IMR-90 (cell line): ENCODE results near the gene RNF151. TPM values are rescaled to one million over a fixed set of nuclear protein-coding genes. Genes with fewer than 3 reads are reported as not detected.
"Not testable (repeated sequence)": the region's sequence is repeated elsewhere in the genome, so short reads cannot be mapped to it uniquely, and the experiment has no call there.

Source experiments
- ATAC-seq: fragments of 200-7000 bp; cut with Tn5 transposase; 2 replicates; pipeline ENCODE4 v1.9.1; 2020; ENCODE audit warnings: low read depth, mild to moderate bottlenecking, moderate library complexity
- BruUV-seq: library from RNA; stranded (reverse); fragments of 400-500 nt; replicated peaks from 2 replicates; lab custom pipeline; 2021; lab: Mats Ljungman, UMichigan
- CTCF ChIA-PET: fragments of 300-600 bp; formaldehyde crosslinking; extraction: SDS; loops from one replicate; lab custom pipeline; 2021; ENCODE audit warnings: antibody characterized with exemption; lab: Yijun Ruan, JAX
- POLR2A ChIA-PET: fragments of 300-600 bp; sonication (Branson Sonifier 250); formaldehyde crosslinking; loops from one replicate; lab custom pipeline; 2022; ENCODE audit warnings: antibody characterized with exemption; ENCODE audit not compliant: unreplicated experiment; lab: Charles Lee
- DNase-seq: peaks from one replicate; pipeline ENCODE4 v3.0.0; 2013
- H2AFZ ChIP-seq: replicated peaks from 2 replicates; pipeline ENCODE3; 2013; ENCODE audit warnings: low read length, mild to moderate bottlenecking; ENCODE audit not compliant: poor library complexity
- H2AK5ac ChIP-seq: 2 replicates; pipeline ENCODE4 v1.6.1; 2013; ENCODE audit warnings: low read depth, low read length, inconsistent platforms
- H2AK9ac ChIP-seq: replicated peaks from 2 replicates; pipeline ENCODE3; 2013; ENCODE audit warnings: mild to moderate bottlenecking, low read depth, low read length, moderate library complexity; ENCODE audit not compliant: poor library complexity
- H2BK120ac ChIP-seq: 2 replicates; pipeline ENCODE4 v1.6.1; 2013; ENCODE audit warnings: low read depth, low read length, inconsistent platforms
- H2BK15ac ChIP-seq: 3 replicates; pipeline ENCODE4 v1.6.1; 2013; ENCODE audit warnings: low read depth, low read length, inconsistent platforms
- H2BK20ac ChIP-seq: 2 replicates; pipeline ENCODE4 v1.6.1; 2013; ENCODE audit warnings: low read depth, mild to moderate bottlenecking, inconsistent platforms, low read length, moderate library complexity
- H2BK5ac ChIP-seq: 2 replicates; pipeline ENCODE4 v1.6.1; 2013; ENCODE audit warnings: mild to moderate bottlenecking, low read depth, low read length, inconsistent platforms; ENCODE audit not compliant: poor library complexity, severe bottlenecking
- H3K14ac ChIP-seq: replicated peaks from 2 replicates; pipeline ENCODE4 v1.6.1; 2013; ENCODE audit warnings: low read depth, low read length, inconsistent platforms
- H3K18ac ChIP-seq: 2 replicates; pipeline ENCODE4 v1.6.1; 2013; ENCODE audit warnings: low read depth, low read length, control low read depth
- H3K23ac ChIP-seq: 2 replicates; pipeline ENCODE4 v1.6.1; 2013; ENCODE audit warnings: low read depth, low read length, inconsistent platforms
- H3K27ac ChIP-seq: 2 replicates; pipeline ENCODE4 v1.5.1; 2013; ENCODE audit warnings: mild to moderate bottlenecking, control low read depth, low read length; ENCODE audit not compliant: insufficient read depth
- H3K27me3 ChIP-seq: 2 replicates; pipeline ENCODE4 v1.6.1; 2013; ENCODE audit warnings: low read length; ENCODE audit not compliant: control insufficient read depth, insufficient read depth
- H3K36me3 ChIP-seq: 2 replicates; pipeline ENCODE4 v1.6.1; 2013; ENCODE audit warnings: low read length, mixed read lengths; ENCODE audit not compliant: control insufficient read depth, insufficient read depth
- H3K4ac ChIP-seq: 2 replicates; pipeline ENCODE4 v1.6.1; 2013; ENCODE audit warnings: low read depth, low read length, inconsistent platforms
- H3K4me1 ChIP-seq: 2 replicates; pipeline ENCODE4 v1.6.1; 2013; ENCODE audit warnings: low read length, mixed read lengths; ENCODE audit not compliant: control insufficient read depth, insufficient read depth
- H3K4me2 ChIP-seq: 2 replicates; pipeline ENCODE4 v1.6.1; 2013; ENCODE audit warnings: low read depth, mild to moderate bottlenecking, control low read depth, low read length, moderate library complexity
- H3K4me3 ChIP-seq: 2 replicates; pipeline ENCODE4 v1.5.1; 2013; ENCODE audit warnings: low read depth, mild to moderate bottlenecking, control low read depth, low read length, moderate library complexity; ENCODE audit not compliant: insufficient read depth
- H3K56ac ChIP-seq: 2 replicates; pipeline ENCODE4 v1.6.1; 2013; ENCODE audit warnings: low read length, inconsistent platforms; ENCODE audit not compliant: insufficient read depth; ENCODE audit errors: extremely low read depth
- H3K79me1 ChIP-seq, 2 experiments: 2 replicates each; pipeline ENCODE4 v1.6.1; 2013; ENCODE audit warnings: low read length in 2 of 2, inconsistent platforms in 1 of 2, low read depth in 1 of 2
- H3K9ac ChIP-seq: 2 replicates; pipeline ENCODE4 v1.6.1; 2013; ENCODE audit warnings: low read depth, low read length, control low read depth
- H3K9me1 ChIP-seq: 2 replicates; pipeline ENCODE4 v1.6.1; 2013; ENCODE audit warnings: low read length, inconsistent platforms; ENCODE audit not compliant: insufficient read depth
- H3K9me3 ChIP-seq: 2 replicates; pipeline ENCODE4 v1.6.1; 2013; ENCODE audit warnings: low read length; ENCODE audit not compliant: control insufficient read depth, insufficient read depth
- H4K20me1 ChIP-seq: 2 replicates; pipeline ENCODE4 v1.6.1; 2013; ENCODE audit warnings: low read length, inconsistent platforms; ENCODE audit not compliant: insufficient read depth
- H4K5ac ChIP-seq: 2 replicates; pipeline ENCODE4 v1.6.1; 2013; ENCODE audit warnings: mild to moderate bottlenecking, low read depth, low read length, control low read depth
- H4K8ac ChIP-seq, 2 experiments: 2 replicates each; pipeline ENCODE4 v1.6.1; 2013; ENCODE audit warnings: low read depth in 2 of 2, low read length in 2 of 2, control low read depth in 1 of 2, inconsistent platforms in 1 of 2
- H4K91ac ChIP-seq: 2 replicates; pipeline ENCODE4 v1.6.1; 2013; ENCODE audit warnings: low read depth, low read length, inconsistent platforms; ENCODE audit not compliant: insufficient read depth
- CTCF ChIP-seq: conservative IDR thresholded peaks from 2 replicates; pipeline ENCODE4 v1.5.1; 2012; ENCODE audit warnings: mild to moderate bottlenecking, low read depth, low read length, improper control_type of control experiment
- POLR2A ChIP-seq: IDR thresholded peaks from 2 replicates; pipeline ENCODE4 v1.6.1; 2012; ENCODE audit warnings: mild to moderate bottlenecking, low read depth, low read length
- RCOR1 ChIP-seq: IDR thresholded peaks from 2 replicates; pipeline ENCODE4 v1.6.1; 2012; ENCODE audit warnings: mild to moderate bottlenecking, low read length, improper control_type of control experiment; ENCODE audit not compliant: insufficient replicate concordance
- USF2 ChIP-seq: fragments of 150-350 bp; IDR thresholded peaks from 2 replicates; pipeline ENCODE4 v1.6.1; 2017; ENCODE audit warnings: mild to moderate bottlenecking, antibody characterized with exemption, low read length, low read depth
- WGBS, 2 experiments: methylation state at CpG; one replicate each; pipeline versions ENCODE4 v1.1.5 to v1.1.7; 2013; ENCODE audit warnings: missing lambda C conversion rate in 2 of 2; ENCODE audit not compliant: insufficient read length in 1 of 2; ENCODE audit errors: extremely low coverage in 2 of 2; 5-methylcytosine and 5-hydroxymethylcytosine counted together
- dilution Hi-C: fragments of 300-500 bp; cut with HindIII; formaldehyde crosslinking; loops from one replicate; pipeline ENCODE4 v1.14.3; 2018; ENCODE audit warnings: low sequenced_read_pairs; ENCODE audit not compliant: unreplicated experiment
- in situ Hi-C: fragments of 300-500 bp; cut with MboI; formaldehyde crosslinking; loops from 3 replicates; pipeline ENCODE4 v1.14.3; 2019; ENCODE audit warnings: low sequenced_read_pairs, inconsistent platforms, mixed read lengths
- intact Hi-C: fragments of 100-400 bp; cut with micrococcal nuclease; formaldehyde crosslinking; loops from 2 replicates; pipeline ENCODE4 v1.10.0; 2022
- polyA plus RNA-seq, 3 experiments: library from polyadenylated mRNA; depleted of rRNA; stranded (reverse); fragments of >200 nt; gene quantifications; 2 replicates each; pipeline ENCODE4 v1.2.3, GENCODE V29; 2012; ENCODE audit warnings: low replicate concordance in 1 of 3
- total RNA-seq: library from RNA; depleted of rRNA; stranded (reverse); fragments of >200 nt; gene quantifications from 2 replicates; pipeline ENCODE4 v1.2.3, GENCODE V29; 2012

Gene RNF151
- total and polyA plus RNA-seq, 2 of the 4 experiments (the other 2 are of a cell fraction), result not detected

- TF ChIP-seq CTCF (no peak), USF2 (no peak), RCOR1 (no peak), POLR2A (no peak)
- Histone ChIP-seq H3K4me1 (no peaks in the 10 kb centered on the region), H2AFZ (no peak overlapping the region), H2BK5ac (no peak overlapping the region), H3K23ac (no peak overlapping the region), H3K4ac (no peak overlapping the region), H4K20me1 (no peaks in the 10 kb centered on the region), H3K14ac (no peak overlapping the region), H2AK5ac (no peak overlapping the region), H4K5ac (no peak overlapping the region), H2AK9ac (no peak overlapping the region), H3K36me3 (no peaks in the 10 kb centered on the region), H4K91ac (no peak overlapping the region), H3K27ac (no peak overlapping the region), H2BK120ac (no peak overlapping the region), H3K9me1 (no peaks in the 10 kb centered on the region), H2BK20ac (no peak overlapping the region), H3K4me2 (no peak overlapping the region), H3K56ac (no peak overlapping the region), H3K27me3 (peaks cover 2% of the 10 kb centered on the region; the same call in 1 of the 2 replicates), H4K8ac (no peak overlapping the region), H3K79me1 (no peaks in the 10 kb centered on the region), H3K18ac (no peak overlapping the region), H3K4me3 (no peak overlapping the region), H3K9ac (no peak overlapping the region), H3K9me3 (no peaks in the 10 kb centered on the region), H2BK15ac (no peak overlapping the region)
- no peak for DNase-seq
- ChIA-PET CTCF (no interaction called here), POLR2A (no interaction called here)
- in situ Hi-C loops (no loop called here), intact Hi-C loops (no loop called here), dilution Hi-C loops (no loop called here)
- BruUV-seq, result no TSS peak
- WGBS, 2 experiments, result 85% methylated on average over 6 of the region's 22 CpGs; no CpG with 5 or more reads in 1 of the 2 experiments
- ATAC-seq, result no peak
Measured at GRCh38 chr16:1953734-1954133, 12.9 kb upstream of the RNF151 start.

GRCh38 chr16:1957434-1958142, 9.1 kb upstream of the RNF151 start:
- DNase-seq, H3K23ac ChIP-seq, H2BK15ac ChIP-seq, H3K14ac ChIP-seq, CTCF ChIA-PET, H3K4me1 ChIP-seq, H3K4me3 ChIP-seq, dilution Hi-C loops, H3K27me3 ChIP-seq, H3K27ac ChIP-seq, H4K91ac ChIP-seq, H3K9ac ChIP-seq, H2BK120ac ChIP-seq, intact Hi-C loops, H2BK20ac ChIP-seq, POLR2A ChIA-PET, H3K4me2 ChIP-seq, H2AK9ac ChIP-seq, H2AFZ ChIP-seq, H2BK5ac ChIP-seq, H2AK5ac ChIP-seq, H3K18ac ChIP-seq, in situ Hi-C loops, ATAC-seq, H3K56ac ChIP-seq, H3K9me3 ChIP-seq, H3K9me1 ChIP-seq, BruUV-seq, H4K5ac ChIP-seq, H3K4ac ChIP-seq, H4K8ac ChIP-seq: not testable (repeated sequence)
- 80% methylated on average over 10 of the region's 22 CpGs; no CpG with 5 or more reads in 1 of the 2 experiments for WGBS, 2 experiments
- Histone ChIP-seq H4K20me1 (peaks cover 23% of the 10 kb centered on the region), H3K36me3 (peaks cover 14% of the 10 kb centered on the region), H3K79me1 (peaks cover 3 to 20% of the 10 kb centered on the region in 2 experiments; a peak in 3 of 4 replicates)
